GM18508 (cell line): ENCODE measurements around the gene NT5DC3.
A peak's percentile ranks its signal among the peaks of the same experiment; 100 is the strongest.

Experiments used
- ATAC-seq: cut with Tn5 transposase; IDR thresholded peaks from one replicate; pipeline ENCODE4 v1.9.1; 2021; ENCODE audit warnings: moderate number of reproducible peaks; ENCODE audit not compliant: insufficient read depth, unreplicated experiment

The NT5DC3 gene

GRCh38 chr12:103840876-103841689 is at the start of gene NT5DC3:
TSS of gene NT5DC3 (minus strand) at chr12:103841234. CDS start at chr12:103841156, 78 bp downstream.
- ATAC-seq, result peak; percentile 41

DNA sequence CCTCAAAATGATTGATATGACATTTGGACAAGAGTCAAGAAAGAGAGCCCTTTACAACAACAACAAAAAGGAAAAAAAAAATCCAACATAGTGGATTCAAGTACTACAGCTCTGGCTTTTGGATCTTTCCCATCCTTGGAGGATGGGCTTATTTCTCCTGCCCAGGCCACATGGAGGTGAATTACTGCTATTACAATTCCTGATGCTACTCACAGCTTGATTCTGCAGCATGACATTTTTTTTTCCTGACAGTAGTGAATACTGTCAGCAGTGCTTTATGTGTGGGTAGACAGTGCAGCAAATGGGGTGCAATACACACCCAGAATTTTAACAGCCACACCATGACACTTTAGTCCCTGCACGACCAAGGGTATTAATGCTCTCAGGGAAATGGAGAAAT is 46.7 kb upstream of the NT5DC3 start:
- ATAC-seq, result no peak

DNA sequence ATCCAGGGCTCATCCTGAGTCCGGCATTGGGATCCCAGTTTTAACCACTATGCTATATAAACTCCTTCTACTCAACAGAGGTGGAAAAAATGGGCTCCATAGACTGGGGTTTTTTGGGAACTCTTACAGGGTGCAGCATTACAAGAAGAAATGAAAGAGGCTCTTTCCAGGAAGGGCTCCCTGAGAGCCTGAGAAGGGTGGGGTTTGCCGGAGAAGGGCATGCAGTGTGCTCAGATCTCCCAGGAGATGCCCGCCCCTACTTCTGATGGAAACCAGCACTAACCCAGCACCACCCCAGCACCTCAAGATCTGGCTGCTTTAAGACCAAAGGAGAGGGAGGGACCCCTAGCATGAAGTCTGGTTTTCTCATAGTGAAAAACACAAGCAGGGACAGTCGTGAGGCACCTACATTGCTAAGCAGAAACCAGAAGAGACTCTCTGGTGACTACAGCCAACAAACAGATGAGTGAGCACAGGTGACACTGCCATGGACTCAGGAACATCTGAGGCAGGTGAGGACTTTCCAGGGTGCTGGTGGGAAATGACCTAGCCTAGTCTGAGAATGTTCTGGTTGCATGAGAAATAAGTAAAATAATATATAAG is 45.3 kb upstream of the NT5DC3 start:
- no peak for ATAC-seq

DNA sequence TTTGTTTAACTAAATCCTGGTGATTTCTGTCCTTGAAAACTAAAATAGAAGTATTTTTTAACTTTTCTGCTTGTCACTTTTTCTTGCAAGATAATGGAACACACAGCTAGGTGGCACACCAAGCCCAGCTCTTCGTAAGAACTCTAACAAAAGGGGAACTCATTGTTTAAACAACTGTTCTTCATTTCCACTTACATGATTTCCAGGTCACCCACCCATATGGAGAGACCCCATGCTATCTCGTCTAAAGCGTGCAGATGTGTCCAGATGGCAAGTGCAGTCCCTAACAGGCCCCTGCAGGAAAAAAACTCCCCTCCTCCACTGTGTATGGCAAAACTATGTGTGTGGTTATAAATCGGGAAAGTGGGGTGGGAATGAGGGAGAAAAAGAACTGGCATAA is 43.3 kb upstream of the NT5DC3 start:
- ATAC-seq, result no peak

GRCh38 chr12:103883908-103884307 is 42.9 kb upstream of the NT5DC3 start:
- ATAC-seq, result no peak

DNA sequence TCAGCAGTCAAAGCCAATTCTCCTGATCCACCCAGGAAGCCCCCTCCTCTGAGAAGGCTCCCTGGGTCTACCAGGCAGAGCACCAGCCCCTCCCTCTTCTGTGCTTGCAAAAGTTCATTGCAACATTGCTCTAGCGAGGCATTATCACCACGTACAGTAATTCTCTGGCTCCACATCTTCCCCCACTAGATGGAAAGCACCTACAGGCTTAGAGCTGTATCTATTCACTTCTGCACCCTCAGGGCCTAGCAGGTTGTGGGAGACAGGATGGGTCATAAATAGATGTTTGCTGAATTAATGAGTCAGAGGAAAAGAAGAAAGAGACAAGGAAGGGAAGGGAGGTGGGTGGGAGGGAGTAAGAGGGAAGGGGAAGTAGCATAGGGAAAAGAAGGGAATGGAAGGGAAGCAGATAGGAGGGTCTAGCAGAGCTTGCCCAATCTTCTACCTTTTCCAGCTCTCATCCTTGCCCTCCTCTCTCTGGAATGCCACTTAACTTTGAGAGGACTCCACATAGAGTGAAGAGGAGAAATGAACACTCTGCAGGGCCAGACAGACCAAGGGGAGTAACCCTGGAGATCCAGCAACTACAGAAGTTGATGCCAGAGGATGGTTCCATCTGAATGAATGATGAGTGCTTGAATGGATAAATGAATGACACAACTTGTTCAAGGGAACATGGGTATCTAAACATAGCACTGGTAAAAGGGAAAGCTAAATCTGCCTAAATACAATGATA is 42.0 kb upstream of the NT5DC3 start:
- ATAC-seq, result no peak

- ATAC-seq, result no peak
These were observed 40.2 kb upstream of the NT5DC3 start for GRCh38 chr12:103881261-103881660.

DNA sequence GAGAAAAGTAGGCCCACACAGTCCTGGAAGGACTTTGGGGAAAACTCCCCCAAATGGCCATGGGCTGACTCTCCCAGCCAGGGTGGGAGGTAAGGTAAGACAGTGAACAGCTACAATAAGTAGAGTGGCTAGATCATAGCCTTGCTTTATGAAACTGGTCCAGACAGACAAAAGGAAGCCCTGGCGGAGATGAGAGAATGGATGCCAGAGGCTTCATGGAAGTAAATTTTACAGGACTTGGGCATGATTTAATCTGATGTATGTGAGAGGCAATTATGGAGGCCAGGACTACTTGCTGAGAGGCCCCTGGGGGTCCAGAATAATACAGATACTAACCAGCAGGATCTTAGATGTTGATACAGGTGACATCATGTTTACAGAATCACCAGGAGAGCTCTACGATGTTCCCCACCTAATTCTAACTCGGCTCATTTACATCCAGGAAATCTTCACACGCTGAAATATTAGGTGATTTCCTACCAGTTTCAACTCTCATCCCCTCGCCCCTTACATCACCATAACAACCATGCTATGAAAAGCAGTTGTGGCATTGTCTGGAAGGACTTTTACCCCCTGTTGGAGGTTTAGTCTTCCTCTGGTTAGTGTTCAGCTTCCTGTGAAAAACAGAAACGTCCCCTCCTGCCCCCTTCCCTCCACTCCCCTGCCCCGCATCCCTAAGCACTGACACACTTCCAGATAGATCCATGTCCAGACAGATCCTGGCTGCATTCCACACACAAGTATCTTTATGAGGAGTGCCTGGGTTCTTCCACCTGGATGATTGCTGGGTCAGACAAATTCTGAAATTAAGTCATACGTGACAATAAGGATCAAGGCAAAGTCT is 39.5 kb upstream of the NT5DC3 start:
- peak; percentile 45 for ATAC-seq

GRCh38 chr12:103879878-103880277 is 38.8 kb upstream of the NT5DC3 start:
- ATAC-seq, result no peak

GRCh38 chr12:103879048-103879692 is 38.1 kb upstream of the NT5DC3 start:
- no peak for ATAC-seq

DNA sequence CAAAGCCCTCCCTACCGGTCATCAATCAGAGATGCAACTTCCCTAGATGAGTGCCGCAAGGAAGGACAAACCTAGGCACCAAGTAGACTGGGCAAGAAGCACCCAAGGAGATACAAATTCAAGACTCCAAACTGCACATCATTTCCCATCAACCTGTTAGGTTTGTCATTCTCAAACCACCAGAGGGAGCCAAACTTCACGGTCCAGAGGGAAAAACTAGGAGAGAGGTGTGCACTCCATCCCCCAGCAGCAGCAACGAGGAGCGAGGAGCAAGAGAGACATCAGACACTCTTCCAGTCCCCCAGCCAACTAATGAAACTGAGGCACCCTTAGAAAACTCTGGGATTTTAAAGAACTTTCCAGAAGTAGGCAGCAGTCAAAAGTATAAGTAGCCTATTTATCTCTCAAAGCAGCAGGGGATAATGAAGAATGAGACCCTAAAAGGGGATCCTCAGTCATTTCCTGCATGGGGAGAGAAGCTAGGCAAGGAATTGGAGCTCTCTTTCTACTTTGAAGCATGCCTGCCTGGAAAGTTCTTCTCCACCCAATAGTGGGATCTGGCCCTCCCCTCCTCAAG is 37.0 kb upstream of the NT5DC3 start:
- ATAC-seq, result no peak

GRCh38 chr12:103877288-103877687 is 36.3 kb upstream of the NT5DC3 start:
- ATAC-seq, result no peak

GRCh38 chr12:103875666-103876065 is 34.6 kb upstream of the NT5DC3 start:
- ATAC-seq, result no peak

DNA sequence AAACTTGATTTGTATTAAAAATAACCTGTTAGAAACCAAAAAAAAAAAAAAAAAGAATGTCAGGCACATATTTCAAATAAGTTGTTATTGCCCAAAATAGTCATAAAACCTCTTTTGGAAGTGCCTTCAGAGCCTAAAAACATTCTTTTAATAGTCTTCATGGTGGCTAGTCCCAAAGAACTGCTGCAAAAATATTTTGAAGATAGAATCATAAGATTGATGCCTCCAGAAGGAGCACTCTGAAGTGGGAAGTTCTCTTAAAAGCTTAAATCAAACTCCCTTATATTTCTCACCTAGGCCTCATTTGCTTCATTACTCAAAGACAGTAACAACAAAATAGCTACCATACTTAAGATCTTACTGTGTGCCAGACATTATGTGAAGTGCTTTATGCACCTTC is 27.2 kb upstream of the NT5DC3 start:
- no peak for ATAC-seq

DNA sequence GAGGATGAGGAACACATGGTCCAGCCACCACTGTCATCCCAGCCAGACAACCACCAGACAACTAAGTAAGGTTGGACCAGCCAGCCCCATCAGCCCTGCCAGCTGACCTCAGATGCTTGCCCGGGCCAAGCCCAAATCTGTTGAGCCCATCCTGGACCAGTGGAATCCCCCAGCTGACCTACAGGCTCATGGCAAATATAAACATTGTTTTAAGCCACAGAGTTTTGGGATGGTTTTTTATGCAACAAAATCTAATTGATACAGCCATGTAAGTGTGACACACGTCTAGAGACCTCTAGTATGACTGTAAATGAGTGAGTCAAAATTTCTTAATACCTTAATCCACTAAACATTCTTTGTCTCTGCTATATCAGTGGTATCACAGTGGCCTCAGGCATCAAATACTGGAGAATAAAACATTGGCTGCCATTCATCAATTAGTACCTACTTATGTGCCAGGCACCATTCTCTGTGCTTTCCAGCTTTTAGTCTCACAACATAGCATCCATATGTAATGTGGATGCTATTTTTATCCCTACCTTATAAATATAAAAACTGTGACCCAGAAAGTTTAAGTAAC is 24.2 kb upstream of the NT5DC3 start:
- ATAC-seq, result no peak

DNA sequence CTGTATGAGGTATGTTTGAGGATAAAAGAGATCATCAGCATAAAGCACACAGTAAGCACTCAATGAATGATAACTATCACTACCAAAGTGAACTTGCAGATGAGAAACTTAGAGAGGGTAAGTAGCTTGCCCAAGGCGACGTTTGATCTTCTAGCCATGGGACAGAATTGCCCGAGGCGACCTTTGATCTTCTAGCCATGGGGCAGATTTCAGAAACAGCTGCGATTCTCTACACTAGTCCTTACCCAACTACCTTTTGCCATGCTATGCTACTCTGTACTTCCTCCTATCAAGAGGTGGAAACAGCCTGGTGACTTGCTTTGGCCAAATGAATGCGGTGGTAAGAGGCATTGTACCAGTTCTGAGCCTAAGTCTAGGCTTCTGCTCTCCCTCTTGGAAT is 23.7 kb upstream of the NT5DC3 start:
- no peak for ATAC-seq

- no peak for ATAC-seq
These were observed 18.0 kb upstream of the NT5DC3 start for GRCh38 chr12:103858953-103859601.

DNA sequence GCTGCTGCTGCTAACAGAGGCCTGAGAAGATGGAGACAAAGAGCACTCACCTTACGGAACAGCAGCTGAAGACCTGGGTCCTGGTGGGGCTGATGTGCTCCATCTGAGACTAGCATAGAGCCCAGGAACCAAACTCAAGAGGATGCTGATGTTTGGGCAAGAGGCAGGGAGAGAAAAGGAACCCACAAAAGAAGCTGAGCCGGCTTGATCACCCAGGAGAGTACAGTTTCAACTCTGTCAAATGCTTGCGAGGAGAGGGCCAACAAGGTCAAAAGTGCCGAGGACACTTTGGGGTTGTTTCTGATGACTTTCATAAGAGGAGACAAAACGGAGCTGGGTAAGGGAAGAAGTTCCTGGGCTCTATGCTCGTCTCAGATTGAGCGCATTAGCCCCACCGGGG is 17.3 kb upstream of the NT5DC3 start:
- ATAC-seq, result no peak

GRCh38 chr12:103857164-103857563 is 16.1 kb upstream of the NT5DC3 start:
- no peak for ATAC-seq
